HG03139 (cell line): ENCODE measurements around the gene DNAJC5G.

Experiments used
- ATAC-seq: cut with Tn5 transposase; IDR thresholded peaks from one replicate; pipeline ENCODE4 v1.9.1; 2021; ENCODE audit not compliant: unreplicated experiment

Gene DNAJC5G, protein sequence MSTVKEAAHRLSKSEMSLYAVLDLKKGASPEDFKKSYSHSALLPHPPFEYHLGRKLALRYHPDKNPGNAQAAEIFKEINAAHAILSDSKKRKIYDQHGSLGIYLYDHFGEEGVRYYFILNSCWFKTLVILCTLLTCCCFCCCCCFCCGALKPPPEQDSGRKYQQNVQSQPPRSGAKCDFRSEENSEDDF

DNA sequence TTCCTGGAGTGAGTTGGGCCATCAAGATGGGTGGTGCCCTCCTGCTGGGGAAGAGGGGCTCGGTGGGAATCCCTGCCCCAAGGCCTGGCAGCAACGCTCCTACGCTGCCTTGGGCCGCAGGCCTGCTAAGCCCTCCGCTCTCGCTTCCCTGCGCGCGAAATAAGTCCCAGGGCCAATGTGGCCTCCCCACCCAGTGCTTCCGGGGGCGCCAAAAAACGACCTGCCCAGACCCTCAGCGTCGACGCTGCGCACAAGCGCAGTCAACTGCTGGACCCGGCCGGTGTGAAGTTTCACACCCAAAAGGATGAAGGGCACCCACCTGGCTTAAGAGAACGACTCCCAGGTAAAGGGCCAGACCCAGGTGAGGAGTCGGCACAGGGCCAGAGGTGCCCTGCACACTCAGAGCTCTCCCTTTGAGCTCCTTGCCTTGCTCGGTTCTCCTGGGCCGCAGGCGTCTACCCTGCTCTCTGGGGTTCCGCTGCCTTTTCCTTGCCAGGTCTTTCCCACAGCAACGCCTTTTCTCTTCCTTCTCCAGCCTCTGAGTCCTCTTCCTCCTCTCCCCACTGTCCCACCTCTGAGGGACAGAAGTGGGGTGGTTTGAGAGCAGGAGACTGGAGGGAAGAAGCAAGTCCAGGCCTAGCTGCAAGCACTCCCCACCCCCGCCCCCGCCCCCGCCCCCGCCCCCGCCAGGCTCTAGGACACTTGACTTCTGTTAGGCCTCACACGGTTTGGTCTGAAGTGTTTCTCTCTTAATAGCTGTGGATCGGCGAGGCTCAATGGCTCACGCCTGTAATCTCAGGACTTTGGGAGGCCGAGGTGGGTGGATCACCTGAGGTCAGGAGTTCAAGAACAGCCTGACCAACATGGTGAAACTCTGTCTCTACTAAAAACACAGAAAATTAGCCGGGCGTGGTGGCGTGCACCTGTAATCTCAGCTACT, at the start of gene DNAJC5G:
DNAJC5G (plus strand) TSS at position 223 of the 940 bp plus-strand sequence. CDS start 1,296 bp downstream, outside the sequence.
- no peak for ATAC-seq

DNA sequence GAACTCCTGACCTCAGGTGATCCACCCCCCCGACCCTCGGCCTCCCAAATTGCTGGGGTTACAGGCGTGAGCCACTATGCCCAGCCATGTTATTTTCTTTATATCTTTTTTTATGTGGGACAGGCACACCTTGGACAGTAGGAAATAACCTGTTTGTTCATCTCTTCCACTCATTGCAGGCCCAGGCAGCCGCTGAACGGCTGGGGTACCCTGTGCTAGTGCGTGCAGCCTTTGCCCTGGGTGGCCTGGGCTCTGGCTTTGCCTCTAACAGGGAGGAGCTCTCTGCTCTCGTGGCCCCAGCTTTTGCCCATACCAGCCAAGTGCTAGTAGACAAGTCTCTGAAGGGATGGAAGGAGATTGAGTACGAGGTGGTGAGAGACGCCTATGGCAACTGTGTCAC, 49.7 kb upstream of the DNAJC5G start:
- ATAC-seq, result no peak

GRCh38 chr2:27227501-27227900, 47.7 kb upstream of the DNAJC5G start:
- no peak for ATAC-seq

DNA sequence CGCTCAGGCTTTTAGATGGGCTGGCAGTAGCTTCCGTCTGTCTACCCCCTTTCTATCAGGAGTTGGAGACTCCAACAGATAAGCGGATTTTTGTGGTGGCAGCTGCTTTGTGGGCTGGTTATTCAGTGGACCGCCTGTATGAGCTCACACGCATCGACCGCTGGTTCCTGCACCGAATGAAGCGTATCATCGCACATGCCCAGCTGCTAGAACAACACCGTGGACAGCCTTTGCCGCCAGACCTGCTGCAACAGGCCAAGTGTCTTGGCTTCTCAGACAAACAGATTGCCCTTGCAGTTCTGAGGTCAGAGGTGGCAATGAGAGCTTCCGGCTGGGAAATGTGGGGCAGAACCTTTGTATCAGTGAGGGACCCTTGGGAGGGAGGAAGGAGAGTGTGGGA, 43.3 kb upstream of the DNAJC5G start:
- no peak for ATAC-seq

DNA sequence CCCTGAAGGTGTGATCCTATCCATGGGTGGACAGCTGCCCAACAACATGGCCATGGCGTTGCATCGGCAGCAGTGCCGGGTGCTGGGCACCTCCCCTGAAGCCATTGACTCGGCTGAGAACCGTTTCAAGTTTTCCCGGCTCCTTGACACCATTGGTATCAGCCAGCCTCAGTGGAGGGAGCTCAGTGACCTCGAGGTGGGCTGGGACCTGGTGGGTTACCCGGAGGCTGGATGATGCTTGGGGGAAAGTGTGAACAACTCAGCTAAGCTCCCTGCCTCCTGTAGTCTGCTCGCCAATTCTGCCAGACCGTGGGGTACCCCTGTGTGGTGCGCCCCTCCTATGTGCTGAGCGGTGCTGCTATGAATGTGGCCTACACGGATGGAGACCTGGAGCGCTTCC, 41.9 kb upstream of the DNAJC5G start:
- no peak for ATAC-seq

GRCh38 chr2:27236136-27236535, 39.1 kb upstream of the DNAJC5G start:
- no peak for ATAC-seq

DNA sequence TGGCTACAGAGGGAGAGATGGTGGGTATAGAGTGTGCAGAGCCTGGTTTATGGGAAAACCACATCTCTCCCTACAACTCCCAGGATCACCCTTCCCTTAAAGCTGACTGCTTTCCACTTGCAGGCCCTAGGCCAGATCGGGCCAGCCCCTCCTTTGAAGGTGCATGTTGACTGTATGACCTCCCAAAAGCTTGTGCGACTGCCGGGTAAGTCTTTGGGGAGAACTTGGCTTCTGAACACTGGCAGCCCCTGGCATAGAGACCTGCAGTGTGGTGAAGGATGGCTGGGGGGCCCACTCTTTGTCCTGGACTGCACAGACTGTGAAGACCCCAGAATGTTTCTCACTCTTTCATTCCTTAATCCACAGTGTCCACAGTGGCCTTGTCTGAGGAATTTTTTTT, 38.6 kb upstream of the DNAJC5G start:
- no peak for ATAC-seq

DNA sequence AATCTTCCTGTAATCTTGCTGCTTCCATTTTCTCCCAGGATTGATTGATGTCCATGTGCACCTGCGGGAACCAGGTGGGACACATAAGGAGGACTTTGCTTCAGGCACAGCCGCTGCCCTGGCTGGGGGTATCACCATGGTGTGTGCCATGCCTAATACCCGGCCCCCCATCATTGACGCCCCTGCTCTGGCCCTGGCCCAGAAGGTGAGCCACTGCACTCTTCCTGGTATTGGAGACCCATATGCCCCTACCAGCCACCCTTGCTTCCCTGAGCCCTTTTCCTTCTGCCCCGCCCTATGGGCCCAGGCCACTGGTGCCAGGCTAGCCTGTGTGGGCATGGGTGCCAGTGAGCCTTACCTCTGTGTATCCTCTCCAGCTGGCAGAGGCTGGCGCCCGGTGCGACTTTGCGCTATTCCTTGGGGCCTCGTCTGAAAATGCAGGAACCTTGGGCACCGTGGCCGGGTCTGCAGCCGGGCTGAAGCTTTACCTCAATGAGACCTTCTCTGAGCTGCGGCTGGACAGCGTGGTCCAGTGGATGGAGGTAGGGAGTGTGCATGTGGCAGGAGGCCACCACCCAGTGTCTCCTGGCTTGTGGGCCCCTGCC, 37.8 kb upstream of the DNAJC5G start:
- no peak for ATAC-seq

DNA sequence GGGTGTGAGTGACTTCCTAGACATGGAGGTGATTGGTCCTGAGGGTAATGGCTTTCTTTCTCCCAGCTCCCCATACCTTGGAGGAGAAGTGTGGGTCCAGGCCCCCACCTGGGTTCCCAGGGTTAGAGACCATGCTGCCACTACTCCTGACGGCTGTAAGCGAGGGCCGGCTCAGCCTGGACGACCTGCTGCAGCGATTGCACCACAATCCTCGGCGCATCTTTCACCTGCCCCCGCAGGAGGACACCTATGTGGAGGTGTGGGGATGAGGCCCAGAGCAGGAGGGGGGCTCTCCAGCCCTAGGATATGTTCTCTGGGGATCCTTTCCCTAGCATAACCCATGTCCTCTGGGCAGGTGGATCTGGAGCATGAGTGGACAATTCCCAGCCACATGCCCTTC, 36.3 kb upstream of the DNAJC5G start:
- ATAC-seq, result no peak

DNA sequence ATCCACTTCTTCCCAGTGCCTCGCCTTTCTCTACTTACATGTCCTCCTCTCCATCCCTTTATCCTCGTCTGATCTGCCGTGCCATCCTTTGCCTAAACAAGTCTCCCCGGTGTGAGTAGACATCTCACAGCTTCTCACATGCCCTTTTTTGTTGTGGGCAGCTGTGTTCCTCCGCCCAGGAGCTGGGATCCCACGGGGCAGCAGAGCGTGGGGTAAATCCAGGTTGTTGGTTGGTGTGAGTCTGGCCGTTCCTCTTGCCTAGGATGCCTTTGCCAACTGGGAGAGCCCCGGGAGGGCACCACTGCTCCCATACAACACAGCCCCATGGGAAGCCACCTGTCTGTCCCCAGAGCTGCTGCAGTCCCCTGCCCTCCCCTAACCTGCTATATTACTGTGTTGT, 34.8 kb upstream of the DNAJC5G start:
- no peak for ATAC-seq

DNA sequence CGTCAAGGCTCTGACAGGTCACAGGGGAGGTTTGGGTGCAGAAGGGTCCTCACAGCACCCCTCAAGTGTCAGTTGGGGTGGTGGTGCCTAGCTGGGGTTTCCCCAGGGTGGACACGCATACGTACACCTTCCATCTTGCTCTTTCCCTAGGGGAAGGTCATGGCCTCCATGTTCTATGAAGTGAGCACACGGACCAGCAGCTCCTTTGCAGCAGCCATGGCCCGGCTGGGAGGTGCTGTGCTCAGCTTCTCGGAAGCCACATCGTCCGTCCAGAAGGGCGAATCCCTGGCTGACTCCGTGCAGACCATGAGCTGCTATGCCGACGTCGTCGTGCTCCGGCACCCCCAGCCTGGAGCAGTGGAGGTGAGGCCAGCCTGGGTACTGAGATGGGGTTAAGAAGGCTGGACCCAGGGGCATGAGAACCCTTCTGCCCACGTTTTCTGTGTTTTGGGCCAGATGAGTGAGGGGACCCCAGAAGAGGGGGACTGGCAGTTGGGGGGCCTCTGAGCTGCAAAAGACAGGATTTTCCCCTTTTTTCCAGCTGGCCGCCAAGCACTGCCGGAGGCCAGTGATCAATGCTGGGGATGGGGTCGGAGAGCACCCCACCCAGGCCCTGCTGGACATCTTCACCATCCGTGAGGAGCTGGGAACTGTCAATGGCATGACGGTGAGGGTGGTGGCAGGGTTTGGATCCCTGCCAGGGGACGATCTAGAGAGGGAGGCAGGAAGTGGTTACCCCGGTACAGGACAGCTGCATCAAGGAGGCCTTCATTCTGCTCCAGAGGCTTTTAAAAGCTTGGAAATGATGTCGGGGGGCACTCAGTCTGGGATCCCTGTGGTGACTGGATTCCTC, 33.2 kb upstream of the DNAJC5G start:
- no peak for ATAC-seq

DNA sequence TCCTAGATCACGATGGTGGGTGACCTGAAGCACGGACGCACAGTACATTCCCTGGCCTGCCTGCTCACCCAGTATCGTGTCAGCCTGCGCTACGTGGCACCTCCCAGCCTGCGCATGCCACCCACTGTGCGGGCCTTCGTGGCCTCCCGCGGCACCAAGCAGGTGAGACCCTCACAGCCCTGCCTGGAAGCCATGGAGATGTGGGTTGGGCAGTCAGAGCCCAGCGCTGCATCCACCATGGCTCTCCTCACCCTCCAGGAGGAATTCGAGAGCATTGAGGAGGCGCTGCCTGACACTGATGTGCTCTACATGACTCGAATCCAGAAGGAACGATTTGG, 32.6 kb upstream of the DNAJC5G start:
- no peak for ATAC-seq

- ATAC-seq, result no peak
Measured at GRCh38 chr2:27243391-27244130, 31.7 kb upstream of the DNAJC5G start.

GRCh38 chr2:27245116-27245515, 30.1 kb upstream of the DNAJC5G start:
- ATAC-seq, result no peak

GRCh38 chr2:27245626-27246025, 29.6 kb upstream of the DNAJC5G start:
- no peak for ATAC-seq

DNA sequence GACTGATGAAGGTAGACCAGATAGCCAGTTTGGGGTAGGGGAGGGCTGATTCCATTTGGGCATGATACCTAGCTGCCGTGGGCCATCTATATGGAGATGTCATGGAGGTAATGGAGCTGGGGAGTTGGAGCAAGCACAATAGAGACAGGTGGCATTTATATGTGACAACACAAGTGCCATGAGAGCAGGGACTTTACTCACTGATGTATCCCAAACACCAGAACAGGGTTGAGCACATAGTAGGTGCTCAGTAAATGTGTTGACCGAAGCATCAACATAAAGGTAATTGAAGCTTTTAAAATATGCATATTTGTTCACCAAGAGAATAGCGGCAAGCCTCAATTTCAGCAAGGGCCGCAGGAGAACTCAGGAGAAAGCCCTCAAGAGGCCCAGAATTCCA, 27.3 kb upstream of the DNAJC5G start:
- no peak for ATAC-seq

- ATAC-seq, result no peak
Measured at GRCh38 chr2:27249159-27249890, 25.9 kb upstream of the DNAJC5G start.

DNA sequence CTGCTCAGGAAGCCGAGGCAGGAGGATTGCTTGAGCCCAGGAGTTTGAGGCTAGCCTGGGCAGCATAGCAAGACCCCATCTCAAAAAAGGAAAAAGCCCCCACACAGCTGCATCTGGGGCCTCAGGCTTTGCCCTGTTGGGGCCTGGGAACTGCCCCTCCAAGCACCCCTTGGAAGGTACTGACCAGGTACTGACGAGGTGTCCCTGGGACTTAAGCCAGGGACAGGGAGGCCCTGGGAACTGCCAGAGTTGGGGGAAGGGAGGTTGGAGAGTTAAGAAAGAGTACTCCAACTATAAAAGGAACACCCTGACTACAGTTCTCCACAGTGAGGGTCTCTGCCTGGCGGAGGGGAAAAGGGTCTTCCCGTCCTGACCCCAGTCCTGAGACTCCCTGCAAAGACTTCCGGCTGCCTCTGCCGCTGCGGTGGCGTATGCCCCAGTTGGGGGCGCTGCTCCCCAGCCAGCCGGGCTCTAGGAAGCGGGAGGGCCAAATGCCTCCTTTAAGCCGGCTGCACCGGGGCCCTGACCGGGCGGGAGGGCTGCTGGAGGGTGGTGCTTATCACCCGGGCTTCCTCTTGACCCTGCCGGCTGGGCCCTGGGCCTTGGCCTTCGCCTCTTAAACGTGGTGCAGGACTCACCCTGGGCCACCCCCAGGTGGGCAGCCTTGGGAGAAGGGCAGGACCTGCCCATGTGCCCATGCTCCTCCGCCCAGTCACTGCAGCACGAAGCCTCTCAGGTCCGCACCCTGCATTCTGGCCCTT, 25.2 kb upstream of the DNAJC5G start:
- no peak for ATAC-seq
